SK-N-SH treated with all-trans-retinoic acid at 6 μM for 48 hours (cell line): ENCODE results near the gene FABP1.

Experiments
- ARNTL ChIP-seq: fragments of 450-650 bp; formaldehyde crosslinking; IDR thresholded peaks from 2 replicates; pipeline ENCODE4 v1.5.0; 2020; ENCODE audit warnings: low read depth, mild to moderate bottlenecking, moderate library complexity, borderline replicate concordance
- ESRRG ChIP-seq: fragments of 250-450 bp; sonication (Bioruptor Pico); IDR thresholded peaks from 2 replicates; pipeline ENCODE4 v1.6.1; 2021; ENCODE audit warnings: mild to moderate bottlenecking
- ISL1 ChIP-seq: fragments of 250-450 bp; sonication (Bioruptor Pico); IDR thresholded peaks from 2 replicates; pipeline ENCODE4 v2.1.2; 2022; ENCODE audit warnings: mild to moderate bottlenecking, moderate library complexity
- PPARA ChIP-seq: fragments of 250-450 bp; sonication (Bioruptor Pico); IDR thresholded peaks from 2 replicates; pipeline ENCODE4 v1.5.0; 2020; ENCODE audit warnings: mild to moderate bottlenecking, borderline replicate concordance
- ZC3H10 ChIP-seq: fragments of 250-450 bp; sonication (Bioruptor Pico); IDR thresholded peaks from 2 replicates; pipeline ENCODE4 v1.5.1; 2021; ENCODE audit warnings: mild to moderate bottlenecking, moderate library complexity
- ZFP3 ChIP-seq: fragments of 250-450 bp; sonication (Bioruptor Pico); IDR thresholded peaks from 2 replicates; pipeline ENCODE4 v1.5.0; 2020; ENCODE audit warnings: mild to moderate bottlenecking, moderate library complexity
- ZFP30 ChIP-seq: fragments of 450-650 bp; formaldehyde crosslinking; IDR thresholded peaks from 2 replicates; pipeline ENCODE4 v1.5.0; 2022; ENCODE audit warnings: mild to moderate bottlenecking, moderate library complexity
- ZNF565 ChIP-seq: fragments of 450-650 bp; formaldehyde crosslinking; conservative IDR thresholded peaks from 2 replicates; pipeline ENCODE4 v1.5.0; 2020; ENCODE audit warnings: low read depth, mild to moderate bottlenecking, moderate library complexity

GRCh38 chr2:88114889-88115288 is 13.0 kb downstream of the FABP1 start:
- TF ChIP-seq ZFP30 (CRISPR knock-in tag) (no peak), ARNTL (CRISPR knock-in tag) (no peak), ZNF565 (CRISPR knock-in tag) (no peak), ZC3H10 (no peak), PPARA (CRISPR knock-in tag) (no peak), ZFP3 (CRISPR knock-in tag) (no peak), ESRRG (CRISPR knock-in tag) (no peak), ISL1 (no peak)
